CMK (cell line): ENCODE results near the gene GOLGA6L10.
"Not testable (repeated sequence)": the region's sequence is repeated elsewhere in the genome, so short reads cannot be mapped to it uniquely, and the experiment has no call there.

Experiments used
- DNase-seq: peaks from one replicate; pipeline ENCODE4 v3.0.0-alpha.2; 2010; ENCODE audit warnings: low read depth

GOLGA6L10 gene

GRCh38 chr15:82343851-82344250 lies 5.4 kb downstream of the GOLGA6L10 start:
- not testable (repeated sequence) for DNase-seq

- DNase-seq: not testable (repeated sequence)
Observed at GRCh38 chr15:82342632-82343374, 6.5 kb downstream of the GOLGA6L10 start.

- DNase-seq: not testable (repeated sequence)
Observed at GRCh38 chr15:82338573-82338972, 10.7 kb downstream of the GOLGA6L10 start.

- not testable (repeated sequence) for DNase-seq
Observed at GRCh38 chr15:82338053-82338452, 11.2 kb downstream of the GOLGA6L10 start.

- not testable (repeated sequence) for DNase-seq
Observed at GRCh38 chr15:82337051-82337450, 12.2 kb downstream of the GOLGA6L10 start.

GRCh38 chr15:82336180-82336647 lies 13.1 kb downstream of the GOLGA6L10 start:
- DNase-seq: not testable (repeated sequence)

- not testable (repeated sequence) for DNase-seq
Observed at GRCh38 chr15:82335006-82335405, 14.3 kb downstream of the GOLGA6L10 start.

- DNase-seq: not testable (repeated sequence)
Observed at GRCh38 chr15:82334554-82334932, 14.7 kb downstream of the GOLGA6L10 start.

- DNase-seq: not testable (repeated sequence)
Observed at GRCh38 chr15:82333603-82334553, 15.4 kb downstream of the GOLGA6L10 start.

GRCh38 chr15:82332711-82333602 lies 16.3 kb downstream of the GOLGA6L10 start:
- DNase-seq: not testable (repeated sequence)

- DNase-seq: not testable (repeated sequence)
Observed at GRCh38 chr15:82331576-82332304, 17.5 kb downstream of the GOLGA6L10 start.

- DNase-seq: not testable (repeated sequence)
Observed at GRCh38 chr15:82330921-82331320, 18.4 kb downstream of the GOLGA6L10 start.

GRCh38 chr15:82329039-82329438 lies 20.2 kb downstream of the GOLGA6L10 start:
- not testable (repeated sequence) for DNase-seq

- not testable (repeated sequence) for DNase-seq
Observed at GRCh38 chr15:82327372-82327771, 21.9 kb downstream of the GOLGA6L10 start.

GRCh38 chr15:82326896-82327295 lies 22.4 kb downstream of the GOLGA6L10 start:
- DNase-seq: not testable (repeated sequence)

- not testable (repeated sequence) for DNase-seq
Observed at GRCh38 chr15:82325646-82326045, 23.6 kb downstream of the GOLGA6L10 start.

GRCh38 chr15:82324831-82325230 lies 24.4 kb downstream of the GOLGA6L10 start:
- not testable (repeated sequence) for DNase-seq

- DNase-seq: not testable (repeated sequence)
Observed at GRCh38 chr15:82322488-82322887, 26.8 kb downstream of the GOLGA6L10 start.

- not testable (repeated sequence) for DNase-seq
Observed at GRCh38 chr15:82320861-82321260, 28.4 kb downstream of the GOLGA6L10 start.

- not testable (repeated sequence) for DNase-seq
Observed at GRCh38 chr15:82319522-82320278, 29.6 kb downstream of the GOLGA6L10 start.
